ENCODE results near the gene FGA. TPM values are rescaled to one million over a fixed set of nuclear protein-coding genes. Genes with fewer than 3 reads are reported as not detected.

The FGA gene
- total RNA-seq, 1 experiment from 2014 or later = not detected

DNA sequence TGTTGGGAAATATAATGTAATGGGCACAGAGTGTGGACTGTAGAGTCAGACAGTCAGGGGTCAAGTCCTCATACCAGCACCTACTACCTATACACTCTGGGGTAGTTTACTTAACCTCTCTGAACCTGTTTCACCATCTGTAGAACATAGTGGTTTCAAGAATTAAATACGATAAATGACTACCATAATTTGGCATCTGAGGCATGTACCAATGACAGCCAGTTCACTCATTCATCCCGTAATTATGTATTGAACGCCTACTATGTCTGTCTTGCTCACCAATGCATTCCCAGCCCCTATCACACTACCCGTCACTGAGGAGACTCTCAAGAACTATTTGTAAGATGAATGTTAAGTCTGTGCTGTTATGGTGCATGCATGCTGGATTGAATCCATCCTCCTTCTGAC is 29.7 kb downstream of the FGA start:
- no peak for DNase-seq (ENCODE audit: low read depth, low spot score)

DNA sequence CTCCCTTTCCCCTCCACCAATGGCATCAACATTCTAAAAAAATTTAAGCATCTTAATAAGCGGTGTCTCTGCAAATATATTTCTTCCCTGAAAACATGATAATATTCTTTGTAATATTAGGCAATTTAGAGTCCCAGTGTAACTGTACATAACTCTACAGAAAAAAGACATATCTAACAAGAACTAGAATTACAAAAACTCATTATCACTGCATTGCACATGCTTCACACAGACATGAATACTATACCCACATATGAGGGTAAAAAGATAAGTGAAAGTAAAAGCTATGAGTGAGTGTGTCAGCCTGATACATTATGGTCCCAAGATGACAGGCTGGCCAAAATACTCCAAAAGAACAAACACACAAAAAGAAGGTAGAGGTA is 30.1 kb downstream of the FGA start:
- in situ Hi-C loops (cut with HindIII; ENCODE audit: low pct_unique_long_range_greater_than_20kb, low sequenced_read_pairs) = no loop called here
- DNase-seq (ENCODE audit: low read depth, low spot score) = no peak

More for the DNA sequence above, 29.7 kb downstream of the FGA start:
- in situ Hi-C loops (cut with HindIII; ENCODE audit: low pct_unique_long_range_greater_than_20kb, low sequenced_read_pairs) = no loop called here

DNA sequence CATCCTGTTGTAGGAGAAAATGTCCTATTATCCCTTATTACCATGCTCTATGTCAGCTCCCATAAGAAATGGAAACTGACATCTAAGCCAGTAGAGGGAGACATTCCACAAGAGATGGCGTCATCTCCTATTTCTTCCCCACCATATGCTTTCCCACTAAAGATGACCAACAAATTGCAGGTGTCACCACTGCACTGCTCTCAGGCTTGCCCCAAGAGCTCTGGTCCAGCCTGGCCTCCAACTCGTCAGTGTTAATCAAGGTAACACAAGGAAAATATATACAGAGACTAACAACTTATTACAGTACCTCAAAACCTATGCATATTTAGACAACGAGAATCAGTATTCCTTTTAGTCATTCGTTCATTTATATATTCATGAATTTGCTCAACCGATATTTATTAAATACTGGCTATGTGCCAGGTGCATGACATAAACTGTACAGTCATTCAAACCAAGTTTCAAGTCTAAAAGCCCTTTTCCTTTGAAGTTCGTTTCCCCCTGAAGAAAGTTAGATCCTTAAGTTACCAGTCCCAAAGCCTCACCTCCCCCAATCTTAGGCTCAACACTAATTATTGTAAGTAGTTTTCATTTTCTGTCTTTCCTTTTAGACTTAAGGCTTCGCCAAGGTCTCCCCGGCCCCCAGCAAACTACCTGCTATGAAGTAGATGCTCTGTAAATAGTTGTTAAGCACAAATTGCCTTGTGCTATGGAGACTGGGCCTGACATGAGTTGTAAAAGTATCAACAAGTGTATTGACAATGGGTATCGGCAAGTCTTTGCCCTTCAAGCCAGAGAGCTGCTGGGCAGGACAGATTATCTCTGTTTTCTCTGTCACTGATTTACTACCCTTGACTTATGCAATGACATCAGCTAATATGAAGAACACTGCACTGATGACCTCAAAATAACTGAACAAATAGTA is 30.8 kb downstream of the FGA start:
- peak; percentile 79 for DNase-seq (ENCODE audit: low read depth, low spot score)
- in situ Hi-C loops (cut with HindIII; ENCODE audit: low pct_unique_long_range_greater_than_20kb, low sequenced_read_pairs) = no loop called here

DNA sequence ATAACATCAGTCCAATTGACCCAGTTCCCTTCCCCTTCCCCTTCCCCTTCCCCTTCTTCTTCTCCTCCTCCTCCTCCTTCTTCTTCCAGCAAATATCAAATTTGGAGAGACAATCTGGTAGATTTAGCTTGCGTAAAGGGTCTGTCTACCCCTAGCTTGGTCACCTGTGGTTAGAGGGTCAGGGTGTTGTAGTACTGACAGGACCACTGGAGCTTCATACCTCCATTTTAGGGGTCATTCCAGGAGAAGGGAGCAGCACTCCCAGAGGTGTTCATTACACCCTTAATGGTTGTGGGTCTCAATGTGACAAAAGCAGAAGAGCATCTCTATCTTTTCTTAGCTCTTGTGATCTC is 31.4 kb downstream of the FGA start:
- in situ Hi-C loops (cut with HindIII; ENCODE audit: low pct_unique_long_range_greater_than_20kb, low sequenced_read_pairs) = no loop called here
- no peak for DNase-seq (ENCODE audit: low read depth, low spot score)

DNA sequence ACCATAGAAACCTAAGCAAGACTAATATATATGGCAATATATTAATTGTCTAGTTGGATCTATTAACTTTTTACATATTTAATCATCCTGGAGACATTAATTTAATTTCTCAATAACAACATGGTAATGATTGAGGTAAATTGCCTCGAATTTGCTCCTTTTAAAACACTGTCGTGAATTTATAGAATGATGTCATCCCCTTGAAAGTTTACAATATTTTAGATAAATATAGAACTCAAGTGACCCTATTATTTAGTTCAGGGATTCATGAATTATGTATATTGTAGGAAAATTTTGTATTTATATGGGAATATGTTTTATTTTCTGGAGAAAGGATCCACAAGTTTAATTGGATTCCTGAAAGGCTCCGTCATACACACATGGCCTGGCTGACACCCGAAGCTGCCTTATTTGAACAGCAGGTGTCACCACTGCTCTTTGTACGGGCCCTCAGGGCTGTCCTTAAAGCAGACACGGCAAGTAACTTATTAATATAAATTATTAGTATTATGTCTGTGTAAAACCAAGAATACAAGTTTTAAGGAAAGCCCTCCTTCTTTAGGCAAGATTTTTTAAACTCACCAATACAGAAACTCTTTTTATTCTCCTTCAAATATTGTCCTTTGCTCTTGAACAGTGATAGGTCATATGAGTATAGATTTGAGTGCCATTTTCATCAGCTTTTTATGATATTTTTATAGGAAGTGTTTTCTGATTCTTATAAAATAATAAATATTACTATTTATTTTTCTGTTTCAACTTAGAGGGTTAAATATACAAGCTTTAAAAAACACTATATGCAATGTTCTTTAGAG is 38.5 kb downstream of the FGA start:
- in situ Hi-C loops (cut with HindIII; ENCODE audit: low pct_unique_long_range_greater_than_20kb, low sequenced_read_pairs) = no loop called here
- peak; percentile 73 for DNase-seq (ENCODE audit: low read depth, low spot score)

DNA sequence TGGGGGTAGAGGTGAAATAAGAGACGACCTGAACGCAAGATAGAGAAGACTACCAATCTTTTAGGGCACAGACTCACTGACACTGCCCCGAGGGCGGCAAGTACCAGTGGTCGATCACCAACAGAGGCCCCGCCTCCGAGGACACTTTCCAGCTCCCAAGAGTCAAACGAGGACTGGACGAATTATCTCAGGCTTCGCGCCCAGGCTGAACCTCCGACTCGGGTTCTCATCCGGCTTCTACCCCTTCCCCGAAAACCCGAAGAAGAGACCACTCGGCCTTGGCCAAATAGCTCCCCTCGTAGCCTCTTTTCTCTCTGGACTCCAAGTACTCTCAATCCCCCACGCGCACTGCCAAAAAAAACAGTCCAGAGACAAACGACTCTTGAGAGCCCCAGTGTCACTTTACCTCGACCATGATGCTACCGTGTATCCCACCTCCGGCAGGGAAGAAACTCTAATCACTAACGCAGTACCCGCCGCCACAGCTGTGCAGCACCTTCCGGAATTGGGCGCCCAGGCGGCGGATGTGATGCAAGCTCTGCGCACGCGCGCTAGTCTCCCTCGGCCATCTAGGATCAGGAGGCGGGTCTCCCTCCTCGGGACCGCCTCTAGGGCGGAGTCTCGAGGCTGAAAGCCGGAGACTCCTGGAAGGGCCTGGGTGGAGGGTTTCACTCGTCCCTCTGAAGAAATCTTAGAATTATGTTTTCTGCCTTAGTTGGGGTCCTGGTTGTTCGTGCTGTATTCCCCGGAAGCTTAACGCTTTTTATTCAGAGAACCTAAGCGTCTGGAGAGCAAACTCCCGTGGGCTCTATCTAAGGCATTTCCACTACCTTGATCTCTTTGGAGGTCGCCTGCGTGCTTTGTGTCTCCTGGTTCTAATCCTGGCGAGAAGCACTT is 40.4 kb downstream of the FGA start, which contains the start of gene PLRG1:
PLRG1 (minus strand) TSS at position 507 of the 897 bp plus-strand sequence; CDS start at position 415, 92 bp downstream.
- in situ Hi-C loops (cut with HindIII; ENCODE audit: low pct_unique_long_range_greater_than_20kb, low sequenced_read_pairs) = no loop called here

DNA sequence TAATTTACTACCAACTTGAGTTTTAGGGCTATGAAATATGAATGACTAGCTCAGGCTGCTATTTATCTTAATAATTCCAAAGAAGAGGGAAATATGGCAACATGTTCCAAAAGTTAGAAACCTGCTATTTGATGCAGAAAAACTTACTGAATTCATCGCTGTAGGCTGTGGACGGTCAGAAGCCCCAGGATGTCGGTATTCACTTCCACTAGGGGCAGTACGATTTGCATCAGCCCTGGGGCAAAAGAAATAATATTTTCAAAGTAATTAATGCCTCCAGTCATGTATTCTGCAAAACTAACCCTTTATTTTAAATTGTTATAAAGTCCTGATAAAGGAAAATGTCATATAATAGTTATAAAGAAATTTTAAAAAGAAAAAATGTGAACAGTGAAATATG is 44.9 kb downstream of the FGA start:
- in situ Hi-C loops (cut with HindIII; ENCODE audit: low pct_unique_long_range_greater_than_20kb, low sequenced_read_pairs) = no loop called here
- no peak for DNase-seq (ENCODE audit: low read depth, low spot score)

More for the DNA sequence above, 40.4 kb downstream of the FGA start, which contains the start of gene PLRG1:
- peak; percentile 94 for DNase-seq (ENCODE audit: low read depth, low spot score)

DNA sequence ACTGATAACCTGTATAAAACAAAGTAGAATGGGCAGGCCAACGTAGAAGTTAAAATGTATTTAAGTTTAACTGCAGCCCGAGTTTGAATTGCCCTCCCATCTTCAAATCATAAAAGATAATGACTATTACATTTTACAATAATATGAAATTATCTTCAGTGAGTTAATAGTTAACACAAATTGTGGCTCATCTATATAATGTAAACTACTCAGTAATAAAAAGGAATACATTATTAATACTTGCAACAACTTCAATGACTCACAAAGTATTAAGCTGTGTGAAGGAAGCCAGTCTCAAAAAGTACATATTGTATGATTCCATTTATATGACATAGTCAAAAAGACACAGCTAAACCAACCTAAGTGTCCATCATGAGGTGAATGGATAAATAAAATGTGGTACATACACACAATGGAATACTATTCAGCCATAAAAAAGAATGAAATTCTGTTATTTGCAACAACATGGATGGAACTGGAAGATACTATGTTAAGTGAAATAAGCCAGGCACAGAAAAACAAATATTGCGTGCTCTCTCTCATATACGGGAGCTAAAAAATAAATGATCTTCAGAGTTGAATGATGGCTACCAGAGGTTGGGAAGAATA is 48.2 kb downstream of the FGA start:
- in situ Hi-C loops (cut with HindIII; ENCODE audit: low pct_unique_long_range_greater_than_20kb, low sequenced_read_pairs) = no loop called here
- DNase-seq (ENCODE audit: low read depth, low spot score) = no peak

Small RNAs within 50 kb of the gene (small RNA-seq; reads per million reads assigned to genes)
- gene RNU6-1285P = 0 reads per million in 2 experiments

Other genes starting within 250 kb of the FGA start
- gene DCHS2, start 98.9 kb downstream of the FGA start, total RNA-seq (2014; rRNA removed; shearing (Covaris generic)) = 0.03 TPM in 1 of 2 replicates, not detected in the other
- gene PLRG1, start 40.3 kb downstream of the FGA start, total RNA-seq (2014; rRNA removed; shearing (Covaris generic)) = 98.9 and 117 TPM in 2 replicates
- gene FGB, start 27.7 kb downstream of the FGA start, total RNA-seq (2014; rRNA removed; shearing (Covaris generic)) = not detected in 2 replicates
- gene FGG, start 21.9 kb upstream of the FGA start, total RNA-seq (2014; rRNA removed; shearing (Covaris generic)) = 0.45 and 0.75 TPM in 2 replicates
- 10.3 and 12.7 TPM in 2 replicates for gene LRAT, start 153.3 kb upstream of the FGA start, total RNA-seq (2014; rRNA removed; shearing (Covaris generic))
- gene RBM46, start 190.5 kb upstream of the FGA start, total RNA-seq (2014; rRNA removed; shearing (Covaris generic)) = 0.40 and 0.42 TPM in 2 replicates